ENCODE results near the gene S100A3.

- TF ChIP-seq EZH2phosphoT487 (conservative IDR thresholded peaks at IDR 0.05; ENCODE audit: low read length) (no peak), CTCF (IDR thresholded peaks at IDR 0.05; ENCODE audit: insufficient read depth, low read length, poor library complexity, severe bottlenecking) (peak; percentile 82)
Measured at GRCh38 chr1:153568367-153569099, 19.5 kb upstream of the S100A3 start.

All from SU-DHL-6 (cell line).